ENCODE measurements around the gene TMEM225B. TPM values are rescaled to one million over a fixed set of nuclear protein-coding genes. Genes with fewer than 3 reads are reported as not detected.

Gene TMEM225B
- total RNA-seq, 1 experiment from 2014 or later, result 3.1 TPM

- H4K20me1 ChIP-seq (ENCODE audit: insufficient read depth), result no peaks in the 10 kb centered on the region
- no peak for ATAC-seq
- intact Hi-C loops (cut with micrococcal nuclease), result no loop called here
- H3K27me3 ChIP-seq (ENCODE audit: insufficient read depth, low read length), result no peaks in the 10 kb centered on the region
- DNase-seq (ENCODE audit: low read depth, low spot score), result no peak
- H3K27ac ChIP-seq (ENCODE audit: low read depth, low read length), result no peak overlapping the region
- H3K4me3 ChIP-seq (replicated peaks in 1 of 2; ENCODE audit: low read depth in 1 of 2, low read length in 2 of 2), result no peak overlapping the region
- BruUV-seq (replicated peaks), result no TSS peak
- H3K4me1 ChIP-seq (ENCODE audit: control insufficient read depth in 1 of 2, insufficient read depth in 2 of 2, low read length in 2 of 2), result no peaks in the 10 kb centered on the region
- ChIA-PET POLR2A (no interaction called here), CTCF (no interaction called here), RAD21 (ENCODE audit: low non-redundant PET in 1 of 2, low total read pairs in 2 of 2, uncharacterized antibody in 2 of 2, unreplicated experiment in 2 of 2) (no interaction called here)
- H3K9me3 ChIP-seq (ENCODE audit: control insufficient read depth in 1 of 2, insufficient read depth in 1 of 2, low read depth in 1 of 2, low read length in 2 of 2), result no peaks in the 10 kb centered on the region
- H3K4me2 ChIP-seq (ENCODE audit: low read length), result no peak overlapping the region
- no peak overlapping the region for H3K9ac ChIP-seq (ENCODE audit: low read length)
- H3K9me2 ChIP-seq (ENCODE audit: insufficient read depth), result no peaks in the 10 kb centered on the region
- TF ChIP-seq POLR2A (IDR thresholded peaks at IDR 0.05; ENCODE audit: borderline replicate concordance, extremely low read depth, insufficient read depth, insufficient read length), result no peak
- TF ChIP-seq ZFX (IDR thresholded peaks at IDR 0.05), result no peak
- TF ChIP-seq SIN3A (IDR thresholded peaks at IDR 0.05; ENCODE audit: low read depth), result no peak
- no peak for TF ChIP-seq CBX3 (IDR thresholded peaks at IDR 0.05; ENCODE audit: low read depth)
- TF ChIP-seq EZH2phosphoT487 (IDR thresholded peaks at IDR 0.05; ENCODE audit: borderline replicate concordance), result no peak
- TF ChIP-seq TCF7L2 (IDR thresholded peaks at IDR 0.05; ENCODE audit: borderline replicate concordance, extremely low read depth, insufficient read depth, insufficient read length), result no peak
- TF ChIP-seq EZH2 (IDR thresholded peaks at IDR 0.05), result no peak
- TF ChIP-seq SP1 (IDR thresholded peaks at IDR 0.05; ENCODE audit: low read depth), result no peak
- no peak for TF ChIP-seq EGR1 (IDR thresholded peaks at IDR 0.05; ENCODE audit: low read depth)
- TF ChIP-seq REST (IDR thresholded peaks at IDR 0.05; ENCODE audit: low read depth), result no peak
- TF ChIP-seq MAX (IDR thresholded peaks at IDR 0.05), result no peak
- TF ChIP-seq POLR2AphosphoS5 (IDR thresholded peaks at IDR 0.05; ENCODE audit: low read depth, low read length), result no peak
- no peaks in the 10 kb centered on the region for H3K36me3 ChIP-seq (ENCODE audit: control insufficient read depth in 1 of 2, insufficient read depth in 2 of 2, low read length in 2 of 2)
- H3K79me2 ChIP-seq (ENCODE audit: insufficient read depth, low read length), result no peaks in the 10 kb centered on the region
- H2AFZ ChIP-seq (ENCODE audit: low read depth, low read length, poor library complexity, severe bottlenecking), result no peak overlapping the region
Measured at GRCh38 chr7:99599836-99600235, 1.8 kb downstream of the TMEM225B start.
